ENCODE data around the gene PKD1L1. TPM values are rescaled to one million over a fixed set of nuclear protein-coding genes. Genes with fewer than 3 reads are reported as not detected.

PKD1L1 gene
- total RNA-seq, 4 donors from 2014 or later: 0.41 to 37.4 (median 17.5) TPM

- DNase-seq: no peak
- Histone ChIP-seq H3K9me3 (no peaks in the 10 kb centered on the region), H3K4me1 (peaks cover 0 to under 1% (median 0%) of the 10 kb centered on the region in 4 donors), H3K27ac (no peak overlapping the region), H3K36me3 (no peaks in the 10 kb centered on the region), H3K27me3 (no peaks in the 10 kb centered on the region), H3K4me3 (no peak overlapping the region)
- 76% methylated on average over 4 of the region's 4 CpGs; no CpG with 5 or more reads in 1 of the 2 donors for WGBS, 2 donors (ENCODE audit: low coverage in 1 of 2)
- intact Hi-C loops (cut with DNase I; ENCODE audit: low total_unique reads) (no loop called here), in situ Hi-C loops (cut with MboI; ENCODE audit: low pct_ligation_motif_present in 1 of 4, low pct_unique_long_range_greater_than_20kb in 1 of 4, low sequenced_read_pairs in 3 of 4) (no loop called here)
- TF ChIP-seq, protein P1, sequence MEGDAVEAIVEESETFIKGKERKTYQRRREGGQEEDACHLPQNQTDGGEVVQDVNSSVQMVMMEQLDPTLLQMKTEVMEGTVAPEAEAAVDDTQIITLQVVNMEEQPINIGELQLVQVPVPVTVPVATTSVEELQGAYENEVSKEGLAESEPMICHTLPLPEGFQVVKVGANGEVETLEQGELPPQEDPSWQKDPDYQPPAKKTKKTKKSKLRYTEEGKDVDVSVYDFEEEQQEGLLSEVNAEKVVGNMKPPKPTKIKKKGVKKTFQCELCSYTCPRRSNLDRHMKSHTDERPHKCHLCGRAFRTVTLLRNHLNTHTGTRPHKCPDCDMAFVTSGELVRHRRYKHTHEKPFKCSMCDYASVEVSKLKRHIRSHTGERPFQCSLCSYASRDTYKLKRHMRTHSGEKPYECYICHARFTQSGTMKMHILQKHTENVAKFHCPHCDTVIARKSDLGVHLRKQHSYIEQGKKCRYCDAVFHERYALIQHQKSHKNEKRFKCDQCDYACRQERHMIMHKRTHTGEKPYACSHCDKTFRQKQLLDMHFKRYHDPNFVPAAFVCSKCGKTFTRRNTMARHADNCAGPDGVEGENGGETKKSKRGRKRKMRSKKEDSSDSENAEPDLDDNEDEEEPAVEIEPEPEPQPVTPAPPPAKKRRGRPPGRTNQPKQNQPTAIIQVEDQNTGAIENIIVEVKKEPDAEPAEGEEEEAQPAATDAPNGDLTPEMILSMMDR (IDR thresholded peaks at IDR 0.05): no peak
- TF ChIP-seq POLR2A (IDR thresholded peaks at IDR 0.05) (no peak), POLR2AphosphoS5 (IDR thresholded peaks at IDR 0.05) (no peak), EP300 (IDR thresholded peaks at IDR 0.05; ENCODE audit: low read depth) (no peak)
Observed at GRCh38 chr7:47725031-47725780, 223.1 kb downstream of the PKD1L1 start.

Other genes starting within 250 kb of the PKD1L1 start
- 10 to 100 TPM; 37.2 to 74.8 (median 52.3) TPM for gene HUS1, start 31.1 kb upstream of the PKD1L1 start, total RNA-seq
- not detected for gene SUN3, start 80.6 kb upstream of the PKD1L1 start, total RNA-seq
- not detected for gene C7orf57, start 87.1 kb upstream of the PKD1L1 start, total RNA-seq
- 10 to 100 TPM; 31.3 to 46.8 (median 39.3) TPM for gene UPP1, start 140.8 kb upstream of the PKD1L1 start, total RNA-seq
- under 1 TPM; under 0.01 to 0.96 (median 0.35) TPM for gene ABCA13, start 223.0 kb upstream of the PKD1L1 start, total RNA-seq

Measured in transverse colon (tissue), 4 donors.